Stimulated activated naive CD8-positive, alpha-beta T cell treated with anti-CD3 and anti-CD28 coated beads, Interleukin-15, amount 100 ng/mL, for 72 hours (primary cell): Measurements from ENCODE around the gene DKKL1.
"Not testable (repeated sequence)": the region's sequence is repeated elsewhere in the genome, so short reads cannot be mapped to it uniquely, and the experiment has no call there.

Experiments used
- ATAC-seq: fragments of 150-1000 bp; cut with Tn5 transposase; 2 replicates; pipeline ENCODE4 v1.10.0; 2021; ENCODE audit warnings: mild to moderate bottlenecking, moderate library complexity
- DNase-seq, 2 donors: peaks; one replicate each; pipeline ENCODE4 v3.0.0; 2021 to 2022
- H3K27ac Mint-ChIP-seq, 2 donors: one replicate each; pipeline ENCODE4 v1.8.0; 2022; ENCODE audit warnings: mild to moderate bottlenecking in 2 of 2, mixed read lengths in 2 of 2, moderate library complexity in 2 of 2
- H3K27me3 Mint-ChIP-seq: one replicate; pipeline ENCODE4 v1.8.0; 2022; ENCODE audit warnings: mixed read lengths
- H3K4me1 Mint-ChIP-seq: one replicate; pipeline ENCODE4 v1.8.0; 2022; ENCODE audit warnings: mild to moderate bottlenecking, mixed read lengths
- H3K4me3 Mint-ChIP-seq, 2 donors: one replicate each; pipeline ENCODE4 v1.8.0; 2022; ENCODE audit warnings: mild to moderate bottlenecking in 2 of 2, mixed read lengths in 2 of 2, moderate library complexity in 1 of 2
- H3K9me3 Mint-ChIP-seq, 2 donors: one replicate each; pipeline ENCODE4 v1.8.0; 2022; ENCODE audit warnings: mixed read lengths in 2 of 2

DKKL1 gene

DNA sequence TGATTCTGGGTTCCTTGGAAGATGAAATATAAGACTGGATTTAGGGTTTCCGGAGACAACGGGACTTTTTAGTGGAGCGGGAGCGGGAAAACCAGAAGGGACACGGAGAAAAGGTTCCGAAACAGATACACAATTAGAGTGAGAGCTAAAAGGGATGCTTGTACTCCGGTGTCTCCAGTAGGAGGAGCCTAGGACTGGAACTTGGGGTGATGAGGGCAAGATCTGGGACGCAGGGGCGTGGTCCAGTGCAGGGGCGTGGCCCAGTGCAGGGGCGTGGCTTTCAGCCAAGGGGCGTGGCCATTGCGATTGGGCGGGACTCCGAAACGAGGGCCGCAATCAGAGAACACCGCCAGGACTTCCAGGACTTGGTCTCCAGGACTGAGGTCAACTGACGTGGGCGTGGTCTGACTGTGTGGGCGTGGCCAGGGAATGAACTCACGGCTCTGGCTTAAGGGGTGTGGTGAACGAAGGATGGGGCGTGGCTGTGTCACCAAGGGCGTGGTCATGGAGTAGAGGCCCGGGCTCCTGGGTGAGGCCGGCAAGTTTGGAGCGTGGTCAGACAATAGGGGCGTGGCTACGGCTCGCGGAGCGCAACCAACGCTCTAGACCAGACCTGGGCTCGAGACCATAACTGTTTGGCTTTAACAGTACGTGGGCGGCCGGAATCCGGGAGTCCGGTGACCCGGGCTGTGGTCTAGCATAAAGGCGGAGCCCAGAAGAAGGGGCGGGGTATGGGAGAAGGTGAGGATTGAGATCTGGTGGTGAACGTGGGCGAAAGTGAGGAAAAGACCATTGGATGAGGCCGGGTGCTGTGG, at the start of gene DKKL1:
Gene DKKL1, plus strand, starts transcription at position 610 of the 815 bp plus-strand sequence. Its CDS starts 122 bp downstream, at position 732.
- H3K9me3 Mint-ChIP-seq: no peaks in the 10 kb centered on the region
- ATAC-seq (peak; percentile 88), DNase-seq (peak; percentile 82 to 89)
- H3K27me3 Mint-ChIP-seq: peaks cover 8% of the 10 kb centered on the region
- H3K4me3 Mint-ChIP-seq: no peak within 1 kb of the TSS
- no peak within 1 kb of the TSS for H3K27ac Mint-ChIP-seq
- no peaks in the 10 kb centered on the region for H3K4me1 Mint-ChIP-seq

DNA sequence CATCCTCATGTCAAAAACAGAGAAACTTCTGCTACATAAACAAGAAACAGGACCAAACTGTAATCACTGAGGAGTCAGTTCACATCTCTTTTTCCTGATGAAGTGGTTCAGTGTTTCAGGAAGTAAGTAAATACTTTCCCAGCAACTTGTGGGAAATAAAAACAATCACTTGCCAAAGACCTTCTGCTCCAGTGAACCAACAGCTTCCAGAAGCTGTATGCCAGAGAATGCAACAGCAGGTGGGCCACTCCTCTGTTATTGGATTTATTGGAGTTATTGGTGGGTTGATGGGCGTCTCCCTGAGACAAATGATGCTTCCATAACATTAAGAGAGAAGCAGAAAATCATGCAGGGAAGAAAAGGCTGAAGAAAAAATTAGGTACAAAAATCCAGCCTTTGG, 48.6 kb upstream of the DKKL1 start:
- H3K9me3 Mint-ChIP-seq: peaks cover 4 to 18% of the 10 kb centered on the region in 2 donors
- H3K27ac Mint-ChIP-seq: no peak overlapping the region
- no peak for DNase-seq
- peaks cover 13% of the 10 kb centered on the region for H3K4me1 Mint-ChIP-seq
- no peak overlapping the region for H3K4me3 Mint-ChIP-seq
- no peaks in the 10 kb centered on the region for H3K27me3 Mint-ChIP-seq
- ATAC-seq: no peak

DNA sequence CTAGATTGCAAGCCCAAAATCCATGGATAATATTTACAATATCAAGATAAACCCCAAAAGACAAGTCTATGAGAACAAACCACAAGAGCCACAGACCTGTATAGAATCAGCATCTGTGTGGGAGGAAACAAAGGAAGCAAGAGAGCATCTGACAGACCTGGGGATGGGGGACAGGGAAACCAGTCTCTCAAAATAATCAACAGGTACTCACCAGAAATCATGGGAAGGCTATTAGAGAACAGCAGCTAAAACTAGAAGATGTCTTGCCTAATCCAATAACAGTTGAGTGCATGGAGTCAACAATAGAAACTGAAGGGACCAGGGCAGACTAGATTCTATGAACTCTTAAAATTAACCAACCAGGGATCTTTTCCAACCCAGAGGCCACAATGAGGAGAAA, 47.4 kb upstream of the DKKL1 start:
- no peak overlapping the region for H3K27ac Mint-ChIP-seq
- H3K9me3 Mint-ChIP-seq: peaks cover 4 to 18% of the 10 kb centered on the region in 2 donors
- DNase-seq: no peak
- H3K4me1 Mint-ChIP-seq: peaks cover 9% of the 10 kb centered on the region
- no peak for ATAC-seq
- no peak overlapping the region for H3K4me3 Mint-ChIP-seq
- no peaks in the 10 kb centered on the region for H3K27me3 Mint-ChIP-seq

GRCh38 chr19:49318296-49318695, 45.4 kb upstream of the DKKL1 start:
- peaks cover 8% of the 10 kb centered on the region for H3K4me1 Mint-ChIP-seq
- no peak overlapping the region for H3K4me3 Mint-ChIP-seq
- no peaks in the 10 kb centered on the region for H3K27me3 Mint-ChIP-seq
- DNase-seq (no peak), ATAC-seq (no peak)
- no peak overlapping the region for H3K27ac Mint-ChIP-seq
- peaks cover 4 to 18% of the 10 kb centered on the region in 2 donors for H3K9me3 Mint-ChIP-seq

- Mint-ChIP-seq H3K9me3 (no peaks in the 10 kb centered on the region), H3K27me3 (no peaks in the 10 kb centered on the region), H3K4me1 (peaks cover 31% of the 10 kb centered on the region), H3K27ac (no peak within 1 kb of the TSS), H3K4me3 (no peak within 1 kb of the TSS)
- no peak for ATAC-seq
- no peak for DNase-seq
Observed at GRCh38 chr19:49324801-49325576, 38.7 kb upstream of the DKKL1 start, which contains the start of gene SLC6A16. TSS of gene SLC6A16 (minus strand) at chr19:49325191. CDS start at chr19:49311347, 13,844 bp downstream.

GRCh38 chr19:49325756-49326155, 37.9 kb upstream of the DKKL1 start:
- DNase-seq, H3K27me3 Mint-ChIP-seq, H3K27ac Mint-ChIP-seq, H3K4me3 Mint-ChIP-seq, H3K9me3 Mint-ChIP-seq, ATAC-seq: not testable (repeated sequence)
- peaks cover 38% of the 10 kb centered on the region for H3K4me1 Mint-ChIP-seq

DNA sequence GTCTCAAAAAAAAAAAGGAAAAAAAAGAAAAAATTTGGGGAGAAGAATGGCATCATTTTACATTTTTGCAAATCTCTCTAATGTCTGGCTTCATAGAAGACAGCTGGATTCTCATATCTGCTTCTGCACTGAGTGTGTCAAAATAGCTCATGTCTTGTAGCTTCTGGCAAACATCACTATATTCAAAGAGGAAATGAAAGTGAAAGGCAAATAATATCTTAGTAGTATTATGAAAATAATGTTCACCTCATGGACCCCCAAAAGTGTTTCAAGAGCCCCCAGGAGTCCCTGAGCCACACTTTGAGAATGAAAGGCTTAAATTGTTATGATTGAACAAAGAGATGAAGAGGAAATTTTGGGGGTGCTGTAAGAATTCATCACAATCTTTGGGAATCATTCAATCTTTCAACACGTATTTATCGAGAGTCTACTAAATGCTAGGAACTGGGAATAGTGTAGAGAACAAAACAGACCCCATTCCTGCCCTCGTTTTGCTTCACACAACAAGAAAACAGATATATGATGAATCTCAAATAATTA, 37.4 kb upstream of the DKKL1 start:
- H3K27ac Mint-ChIP-seq: no peak overlapping the region
- no peak for ATAC-seq
- peaks cover 43% of the 10 kb centered on the region for H3K4me1 Mint-ChIP-seq
- DNase-seq: no peak
- H3K27me3 Mint-ChIP-seq: no peaks in the 10 kb centered on the region
- H3K4me3 Mint-ChIP-seq: no peak overlapping the region
- H3K9me3 Mint-ChIP-seq: no peaks in the 10 kb centered on the region

GRCh38 chr19:49327878-49328544, 35.7 kb upstream of the DKKL1 start:
- Mint-ChIP-seq H3K4me3 (peak overlapping the region in 1 of 2 donors; percentile 9), H3K9me3 (no peaks in the 10 kb centered on the region), H3K27me3 (no peaks in the 10 kb centered on the region), H3K4me1 (peaks cover 60% of the 10 kb centered on the region), H3K27ac (peak overlapping the region in 1 of 2 donors; percentile 45)
- peak; percentile 36 to 47 for DNase-seq
- ATAC-seq: peak; percentile 51

- no peak overlapping the region for H3K4me3 Mint-ChIP-seq
- DNase-seq (no peak), ATAC-seq (no peak)
- H3K27ac Mint-ChIP-seq: no peak overlapping the region
- peaks cover 68% of the 10 kb centered on the region for H3K4me1 Mint-ChIP-seq
- no peaks in the 10 kb centered on the region for H3K27me3 Mint-ChIP-seq
- H3K9me3 Mint-ChIP-seq: no peaks in the 10 kb centered on the region
Observed at GRCh38 chr19:49328741-49329140, 34.9 kb upstream of the DKKL1 start.

DNA sequence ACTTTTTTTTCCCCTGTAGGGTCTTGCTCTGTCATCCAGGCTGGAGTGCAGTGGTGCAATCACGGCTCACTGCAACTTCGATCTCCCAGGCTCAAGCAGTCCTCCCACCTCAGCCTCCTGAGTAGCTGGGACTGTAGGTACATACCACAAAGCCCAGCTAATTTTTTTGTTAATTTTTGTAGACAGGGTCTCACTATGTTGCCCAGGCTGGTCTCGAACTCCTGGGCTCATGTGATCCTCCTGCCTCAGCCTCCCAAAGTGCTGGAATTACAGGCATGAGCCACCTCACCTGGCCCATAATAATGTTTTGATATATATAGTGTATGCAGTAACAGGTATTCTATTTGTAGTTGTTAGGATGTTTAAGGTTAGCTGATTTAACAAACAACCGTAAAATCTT, 32.5 kb upstream of the DKKL1 start:
- DNase-seq, H3K27ac Mint-ChIP-seq, H3K9me3 Mint-ChIP-seq, ATAC-seq, H3K27me3 Mint-ChIP-seq: not testable (repeated sequence)
- peak overlapping the region; percentile 36 to 45 for H3K4me3 Mint-ChIP-seq
- H3K4me1 Mint-ChIP-seq: peaks cover 87% of the 10 kb centered on the region

GRCh38 chr19:49331616-49332055, 32.0 kb upstream of the DKKL1 start:
- Mint-ChIP-seq H3K4me3 (peak overlapping the region; percentile 36 to 45), H3K27me3 (no peaks in the 10 kb centered on the region), H3K27ac (no peak overlapping the region), H3K9me3 (no peaks in the 10 kb centered on the region), H3K4me1 (peaks cover 89% of the 10 kb centered on the region)
- DNase-seq: peak; percentile 59 to 70
- peak; percentile 81 for ATAC-seq

DNA sequence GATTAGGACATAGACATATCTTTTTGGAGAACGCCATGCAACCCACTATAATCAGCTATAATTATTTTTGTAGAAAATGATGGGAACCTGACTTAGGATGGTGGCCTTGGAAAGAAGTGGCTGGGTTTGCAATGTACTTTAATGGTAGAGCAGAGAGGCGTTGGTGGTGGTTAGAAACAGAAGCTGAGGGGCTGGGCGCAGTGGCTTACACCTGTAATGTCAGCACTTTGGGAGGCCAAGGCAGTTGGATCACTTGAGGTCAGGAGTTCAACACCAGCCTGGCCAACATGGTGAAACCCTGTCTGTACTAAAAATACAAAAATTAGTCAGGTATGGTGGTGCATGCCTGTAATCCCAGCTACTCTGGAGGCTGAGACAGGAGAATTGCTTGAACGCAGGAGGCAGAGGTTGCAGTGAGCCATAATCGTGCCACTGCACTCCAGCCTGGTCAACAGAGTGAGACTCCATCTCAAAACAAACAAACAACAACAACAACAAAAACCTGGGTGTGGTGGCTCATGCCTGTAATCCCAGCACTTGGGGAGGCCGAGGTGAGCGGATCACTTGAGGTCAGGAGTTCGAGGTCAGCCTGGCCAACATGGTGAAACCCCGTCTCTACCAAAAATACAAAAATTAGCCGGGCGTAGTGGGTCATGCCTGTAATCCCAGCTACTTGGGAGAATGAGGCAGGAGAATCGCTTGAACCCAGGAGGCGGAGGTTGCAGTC, 30.8 kb upstream of the DKKL1 start:
- not testable (repeated sequence) for ATAC-seq, H3K27me3 Mint-ChIP-seq, H3K9me3 Mint-ChIP-seq, DNase-seq
- Mint-ChIP-seq H3K27ac (peak overlapping the region; percentile 83 to 99), H3K4me3 (peak overlapping the region; percentile 82 to 93), H3K4me1 (peaks cover 94% of the 10 kb centered on the region)

GRCh38 chr19:49333418-49333805, 30.3 kb upstream of the DKKL1 start:
- ATAC-seq: peak; percentile 1
- no peak for DNase-seq
- Mint-ChIP-seq H3K27me3 (no peaks in the 10 kb centered on the region), H3K27ac (peak overlapping the region; percentile 93 to 99), H3K9me3 (no peaks in the 10 kb centered on the region), H3K4me3 (peak overlapping the region; percentile 82 to 93), H3K4me1 (peaks cover 94% of the 10 kb centered on the region)

DNA sequence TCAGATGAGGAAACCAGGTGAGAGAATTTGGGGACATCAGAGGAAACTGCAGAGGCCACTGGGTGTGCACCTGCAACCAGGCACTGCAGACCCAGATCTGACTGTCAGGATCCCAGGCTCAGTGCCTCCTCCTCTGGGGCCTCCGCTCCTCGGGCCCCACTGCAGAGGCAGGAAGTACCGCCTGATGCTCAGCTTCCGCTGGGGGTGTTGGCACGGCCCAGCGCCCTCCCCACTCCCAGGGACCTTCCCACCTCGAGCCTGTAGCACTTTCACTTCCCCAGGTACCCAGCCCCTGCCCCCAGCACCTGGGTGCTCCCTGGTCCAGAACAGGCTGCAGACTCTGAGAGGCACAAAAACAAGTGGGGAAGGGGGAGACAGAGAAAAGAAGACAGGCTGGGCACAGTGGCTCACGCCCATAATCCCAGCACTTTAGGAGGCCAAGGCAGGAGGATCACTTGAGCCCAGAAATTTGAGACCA, 29.8 kb upstream of the DKKL1 start:
- ATAC-seq: peak; percentile 82
- Mint-ChIP-seq H3K27ac (peak overlapping the region; percentile 93 to 99), H3K9me3 (no peaks in the 10 kb centered on the region), H3K4me1 (peaks cover 95% of the 10 kb centered on the region), H3K27me3 (no peaks in the 10 kb centered on the region), H3K4me3 (peak overlapping the region; percentile 82 to 93)
- DNase-seq: peak; percentile 44 to 75
